Measurements from ENCODE around the gene ZCCHC2.

The ZCCHC2 gene

GRCh38 chr18:62576845-62577512, 54.2 kb downstream of the ZCCHC2 start:
- DNase-seq (ENCODE audit: low read depth in 2 of 2): no peak

GRCh38 chr18:62577765-62578164, 54.9 kb downstream of the ZCCHC2 start:
- no peak for DNase-seq (ENCODE audit: low read depth in 2 of 2)

GRCh38 chr18:62578980-62579511, 56.2 kb downstream of the ZCCHC2 start:
- DNase-seq (ENCODE audit: low read depth in 2 of 2): no peak

- no peak for DNase-seq (ENCODE audit: low read depth in 2 of 2)
Observed at GRCh38 chr18:62583376-62583775, 60.6 kb downstream of the ZCCHC2 start.

- DNase-seq (ENCODE audit: low read depth in 2 of 2): peak; percentile 73 to 76
Observed at GRCh38 chr18:62584241-62585120, 61.7 kb downstream of the ZCCHC2 start.

GRCh38 chr18:62585274-62586150, 62.7 kb downstream of the ZCCHC2 start:
- DNase-seq (ENCODE audit: low read depth in 2 of 2): peak; percentile 25 to 37

GRCh38 chr18:62586151-62586774, 63.4 kb downstream of the ZCCHC2 start:
- peak; percentile 51 to 60 for DNase-seq (ENCODE audit: low read depth in 2 of 2)

GRCh38 chr18:62586781-62587487, 64.1 kb downstream of the ZCCHC2 start:
- DNase-seq (ENCODE audit: low read depth in 2 of 2): no peak

- DNase-seq (ENCODE audit: low read depth in 2 of 2): no peak
Observed at GRCh38 chr18:62587689-62588088, 64.9 kb downstream of the ZCCHC2 start.

- DNase-seq (ENCODE audit: low read depth in 2 of 2): no peak
Observed at GRCh38 chr18:62588217-62588616, 65.4 kb downstream of the ZCCHC2 start.

- DNase-seq (ENCODE audit: low read depth in 2 of 2): no peak
Observed at GRCh38 chr18:62590799-62591590, 68.2 kb downstream of the ZCCHC2 start.

GRCh38 chr18:62596145-62597005, 73.5 kb downstream of the ZCCHC2 start:
- DNase-seq (ENCODE audit: low read depth in 2 of 2): no peak

- no peak for DNase-seq (ENCODE audit: low read depth in 2 of 2)
Observed at GRCh38 chr18:62601871-62602270, 79.0 kb downstream of the ZCCHC2 start.

- DNase-seq (ENCODE audit: low read depth in 2 of 2): no peak
Observed at GRCh38 chr18:62602706-62603105, 79.9 kb downstream of the ZCCHC2 start.

- no peak for DNase-seq (ENCODE audit: low read depth in 2 of 2)
Observed at GRCh38 chr18:62603211-62603610, 80.4 kb downstream of the ZCCHC2 start.

GRCh38 chr18:62603979-62604378, 81.2 kb downstream of the ZCCHC2 start:
- no peak for DNase-seq (ENCODE audit: low read depth in 2 of 2)

- DNase-seq (ENCODE audit: low read depth in 2 of 2): no peak
Observed at GRCh38 chr18:62605685-62606084, 82.9 kb downstream of the ZCCHC2 start.

- no peak for DNase-seq (ENCODE audit: low read depth in 2 of 2)
Observed at GRCh38 chr18:62606106-62606505, 83.3 kb downstream of the ZCCHC2 start.

- DNase-seq (ENCODE audit: low read depth in 2 of 2): no peak
Observed at GRCh38 chr18:62607302-62607701, 84.5 kb downstream of the ZCCHC2 start.
